HG03521 (cell line): ENCODE results near the gene SPACA7.
"Not testable (repeated sequence)": the region's sequence is repeated elsewhere in the genome, so short reads cannot be mapped to it uniquely, and the experiment has no call there.

Experiments used
- ATAC-seq: cut with Tn5 transposase; IDR thresholded peaks from one replicate; pipeline ENCODE4 v1.9.1; 2021; ENCODE audit warnings: mild to moderate bottlenecking, moderate library complexity; ENCODE audit not compliant: unreplicated experiment

The SPACA7 gene

DNA sequence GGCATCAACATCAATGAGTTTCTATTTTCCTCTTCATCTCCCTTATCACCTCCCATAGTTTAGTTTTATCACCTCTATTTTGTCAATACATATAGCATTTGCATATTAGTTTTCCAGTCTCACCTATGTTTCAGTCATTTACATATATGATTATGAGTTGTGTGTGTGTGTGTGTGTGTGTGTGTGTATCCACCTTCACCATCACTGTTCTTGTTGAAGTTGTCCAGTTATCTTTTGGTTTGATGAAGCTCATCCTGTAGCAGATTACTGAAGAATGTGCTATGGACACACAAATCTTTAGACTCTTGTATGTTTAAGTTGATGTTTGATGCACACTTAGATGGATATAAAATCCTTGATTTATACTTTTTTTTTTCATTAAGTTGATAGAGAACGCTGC lies 40.5 kb downstream of the SPACA7 start:
- no peak for ATAC-seq

GRCh38 chr13:112417079-112417478 lies 40.9 kb downstream of the SPACA7 start:
- no peak for ATAC-seq

GRCh38 chr13:112424098-112424497 lies 47.9 kb downstream of the SPACA7 start:
- no peak for ATAC-seq

DNA sequence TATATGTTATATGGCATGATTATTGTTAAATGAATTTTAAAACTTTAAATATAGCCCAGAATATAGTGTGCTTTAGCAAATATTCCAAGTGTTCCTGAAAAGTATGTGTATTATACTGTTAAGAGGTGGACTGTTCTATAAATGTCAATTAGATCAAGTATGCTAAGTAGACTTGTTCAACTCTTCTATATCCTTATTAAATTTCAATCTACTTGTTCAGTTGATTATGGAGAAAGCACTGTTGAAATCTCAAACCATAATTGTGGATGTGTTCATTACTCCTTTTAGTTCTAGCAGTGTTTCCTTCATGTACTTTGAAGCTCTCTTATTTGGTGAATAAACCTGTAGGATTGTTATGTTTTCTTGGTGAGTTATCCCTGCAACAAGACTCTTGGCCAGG lies 52.5 kb downstream of the SPACA7 start:
- ATAC-seq: no peak

- ATAC-seq: no peak
These were observed 55.6 kb downstream of the SPACA7 start for GRCh38 chr13:112431734-112432133.

DNA sequence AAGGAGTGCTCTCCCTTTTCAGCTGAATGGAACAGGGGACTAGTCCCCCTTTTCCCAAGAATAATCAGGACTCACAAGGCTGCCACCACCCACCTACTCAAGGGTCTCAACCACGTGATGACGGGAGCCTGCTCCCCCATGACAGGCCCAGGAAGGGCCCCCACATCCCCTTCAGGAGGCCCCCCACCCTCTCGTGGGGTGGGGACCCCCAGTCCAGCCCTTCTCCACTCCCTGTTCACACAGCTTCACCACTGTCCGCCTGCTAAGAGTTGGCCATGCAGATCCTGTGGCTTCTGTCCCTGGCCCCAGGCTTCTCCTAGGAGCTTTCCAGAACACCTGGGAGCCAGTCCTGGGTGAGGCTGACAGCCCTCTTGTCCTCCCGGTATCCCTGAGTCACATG lies 56.6 kb downstream of the SPACA7 start:
- not testable (repeated sequence) for ATAC-seq

- not testable (repeated sequence) for ATAC-seq
These were observed 57.4 kb downstream of the SPACA7 start for GRCh38 chr13:112433517-112433916.

DNA sequence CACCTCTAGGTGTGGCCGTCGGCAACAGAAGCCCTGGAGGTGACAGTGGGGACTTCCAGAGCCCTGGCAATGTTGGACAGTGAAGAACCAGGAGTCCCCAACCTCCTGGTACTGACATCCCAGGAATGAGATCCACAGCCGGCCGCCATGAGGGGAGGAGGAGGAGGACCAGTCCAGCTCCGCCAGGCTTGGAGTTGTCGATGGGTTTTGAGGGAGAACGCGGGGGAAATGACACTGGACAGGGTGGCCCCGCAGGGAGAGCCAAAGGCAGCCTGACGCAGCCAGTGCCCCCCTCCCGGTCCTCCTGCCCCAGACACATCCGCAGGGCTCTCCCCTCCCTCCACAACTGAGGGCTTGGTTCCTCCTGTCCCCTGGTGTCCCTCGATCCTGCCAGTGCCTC lies 57.9 kb downstream of the SPACA7 start:
- no peak for ATAC-seq

- no peak for ATAC-seq
These were observed 58.9 kb downstream of the SPACA7 start for GRCh38 chr13:112434937-112435523.

DNA sequence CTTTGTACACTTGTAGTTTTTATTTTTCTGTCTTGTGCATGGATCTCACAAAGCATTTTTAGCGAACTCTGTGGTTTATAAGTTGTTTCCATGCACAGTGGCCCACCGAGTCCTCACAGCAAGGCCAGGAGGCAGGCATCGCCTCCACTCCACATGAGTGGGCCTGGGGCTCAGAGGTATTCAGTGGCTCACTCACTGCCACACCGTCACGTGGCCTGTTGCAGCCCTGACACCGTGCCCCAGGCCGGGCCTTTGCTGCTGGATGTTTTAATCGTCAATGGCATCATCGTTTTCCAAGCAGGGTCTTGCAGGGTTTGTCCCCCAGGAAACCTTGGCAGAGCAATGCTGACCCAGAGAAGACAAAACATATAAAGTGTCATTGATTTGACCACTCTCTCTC lies 59.8 kb downstream of the SPACA7 start:
- ATAC-seq: no peak

GRCh38 chr13:112438094-112438493 lies 61.9 kb downstream of the SPACA7 start:
- no peak for ATAC-seq

DNA sequence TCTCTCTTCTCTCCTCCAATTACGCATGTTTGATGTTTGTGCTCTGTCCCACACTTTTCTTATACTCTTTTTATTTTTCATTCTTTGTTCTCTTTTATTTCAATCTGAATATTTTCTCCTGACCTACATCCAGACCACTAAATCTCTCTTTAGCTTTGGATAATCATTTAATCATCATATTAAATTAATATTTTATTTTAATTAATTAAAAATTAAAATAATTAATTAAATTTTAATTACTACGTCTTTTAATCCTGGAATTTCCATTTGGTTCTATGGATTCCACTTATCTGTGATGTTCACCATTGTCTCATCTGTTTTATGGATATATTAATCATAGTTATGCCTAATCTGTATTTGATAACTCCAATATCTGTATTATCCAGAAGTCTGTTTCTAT lies 62.4 kb downstream of the SPACA7 start:
- no peak for ATAC-seq

DNA sequence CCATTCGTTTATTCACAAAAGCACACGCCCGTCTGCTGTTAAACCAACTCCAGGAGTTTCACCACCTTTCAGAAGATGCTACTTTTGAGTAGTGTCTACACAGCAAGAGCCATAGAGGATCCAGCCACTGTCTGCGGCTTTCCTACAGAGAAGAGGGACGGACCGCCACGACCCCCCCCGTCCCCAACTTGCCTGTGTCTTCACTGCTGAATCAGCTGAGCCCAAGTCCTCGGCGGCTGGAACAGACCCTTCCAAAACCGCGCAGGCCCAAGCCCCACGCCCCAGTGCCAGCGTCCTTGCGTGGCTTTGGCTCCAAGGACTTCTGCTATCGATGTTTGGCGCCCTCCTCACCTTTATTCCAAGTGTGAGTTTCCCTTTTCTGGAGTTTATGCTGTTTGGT lies 65.1 kb downstream of the SPACA7 start:
- no peak for ATAC-seq

DNA sequence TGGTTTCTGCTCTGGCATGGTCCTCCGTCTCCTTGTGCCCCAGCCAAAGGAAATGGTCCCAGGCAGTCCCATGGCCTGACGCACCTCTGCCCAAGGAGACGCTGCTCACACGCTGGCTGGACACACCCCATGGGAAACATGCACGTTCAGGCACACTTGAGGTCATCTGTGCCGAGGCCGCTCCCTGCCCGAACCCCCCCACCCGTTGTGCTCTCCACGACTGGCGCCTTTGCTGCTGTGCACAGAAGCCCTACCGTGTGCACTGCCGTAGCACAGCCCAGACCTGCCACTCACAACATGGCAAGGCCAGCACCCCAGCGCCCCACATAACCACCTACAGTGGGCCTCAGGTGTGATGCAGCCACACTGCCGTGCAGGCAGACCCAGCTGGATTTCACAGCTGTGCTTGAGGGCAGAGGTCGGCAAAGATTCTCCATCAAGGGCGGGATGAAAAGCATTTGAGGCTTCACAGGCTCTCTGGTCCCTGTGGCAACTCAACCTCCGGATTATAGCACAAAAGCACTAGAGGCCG lies 65.7 kb downstream of the SPACA7 start:
- no peak for ATAC-seq

GRCh38 chr13:112442483-112443090 lies 66.4 kb downstream of the SPACA7 start:
- no peak for ATAC-seq

DNA sequence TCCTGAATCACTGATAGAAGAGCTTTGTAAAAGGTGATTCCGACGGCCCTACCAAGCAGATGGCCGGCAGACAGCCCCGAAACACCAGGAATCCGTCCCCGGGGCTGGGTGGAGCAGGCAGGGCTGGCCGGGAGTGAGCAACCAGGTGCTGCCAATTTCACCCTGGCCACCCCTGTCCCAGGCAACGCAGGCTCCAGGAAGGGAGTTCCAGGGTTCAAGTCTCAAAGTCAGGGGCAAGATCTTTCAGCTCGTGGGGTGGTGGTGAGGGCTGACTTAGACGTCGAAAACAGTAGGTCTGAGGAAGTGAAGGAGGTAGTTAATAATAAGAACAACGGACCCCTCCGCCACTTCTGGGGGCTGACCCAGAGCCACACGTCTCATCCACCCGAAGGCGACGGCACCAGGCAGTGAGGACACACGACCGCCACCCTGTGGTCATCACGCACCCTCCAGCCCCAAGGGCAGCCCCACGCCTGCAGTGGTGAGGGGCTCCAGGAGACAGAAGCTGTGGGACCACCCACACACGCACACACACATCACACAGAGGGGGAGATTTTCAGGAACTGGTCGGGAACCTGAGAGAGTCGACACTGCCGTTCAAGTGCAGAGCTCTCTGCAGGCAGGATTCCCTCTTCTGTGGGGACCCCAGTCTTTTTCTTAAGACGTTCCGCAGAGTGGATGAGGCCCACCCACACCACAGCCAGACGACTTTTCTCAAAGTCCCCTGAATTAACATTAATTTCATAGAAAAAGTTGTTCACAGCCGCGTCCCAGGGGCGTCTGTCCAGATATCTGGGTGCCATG lies 67.2 kb downstream of the SPACA7 start:
- ATAC-seq: no peak

- no peak for ATAC-seq
These were observed 67.8 kb downstream of the SPACA7 start for GRCh38 chr13:112443995-112444311.

- no peak for ATAC-seq
These were observed 68.6 kb downstream of the SPACA7 start for GRCh38 chr13:112444416-112445399.

GRCh38 chr13:112445411-112446271 lies 69.5 kb downstream of the SPACA7 start:
- no peak for ATAC-seq

DNA sequence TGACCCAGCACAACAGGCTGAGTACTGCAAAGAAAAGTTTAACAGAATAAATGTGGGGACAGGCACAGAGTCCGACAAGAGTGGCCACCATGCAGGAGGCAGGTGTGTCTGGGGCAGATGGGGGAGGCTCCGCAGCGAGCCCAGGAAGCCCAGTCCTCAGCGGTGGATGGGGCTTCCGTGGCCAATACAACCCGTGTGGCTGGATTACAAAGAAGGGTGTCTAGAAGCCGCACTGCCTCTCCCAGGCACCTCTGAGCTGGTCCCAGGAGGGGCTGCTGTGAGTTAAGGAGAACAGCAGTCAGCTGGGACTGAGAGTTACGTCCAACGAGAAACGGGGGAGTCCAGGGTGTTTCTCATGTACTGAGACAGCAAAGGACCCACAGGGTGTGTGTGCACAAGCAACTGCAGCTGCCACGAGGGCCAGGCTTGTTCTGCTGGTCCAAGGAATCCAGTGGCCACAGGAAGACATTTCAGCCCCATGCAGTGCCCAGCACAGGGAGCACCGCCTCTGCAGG lies 70.2 kb downstream of the SPACA7 start:
- ATAC-seq: no peak
